ENCODE data around the gene RNF13.

Gene RNF13

GRCh38 chr3:149844091-149844490, 31.1 kb downstream of the RNF13 start:
- no peak for TF ChIP-seq ZBTB7A (IDR thresholded peaks at IDR 0.05; ENCODE audit: low read depth)
- TF ChIP-seq, protein P1, sequence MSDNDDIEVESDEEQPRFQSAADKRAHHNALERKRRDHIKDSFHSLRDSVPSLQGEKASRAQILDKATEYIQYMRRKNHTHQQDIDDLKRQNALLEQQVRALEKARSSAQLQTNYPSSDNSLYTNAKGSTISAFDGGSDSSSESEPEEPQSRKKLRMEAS (IDR thresholded peaks at IDR 0.05) = no peak
- TF ChIP-seq YY1 (IDR thresholded peaks at IDR 0.05; ENCODE audit: low read depth) = no peak
- TF ChIP-seq CREB1 (IDR thresholded peaks at IDR 0.05; ENCODE audit: low read depth) = no peak
- no peak for TF ChIP-seq FOXM1 (IDR thresholded peaks at IDR 0.05; ENCODE audit: borderline replicate concordance, low read depth)
- no peak for TF ChIP-seq TEAD4 (IDR thresholded peaks at IDR 0.05)

DNA sequence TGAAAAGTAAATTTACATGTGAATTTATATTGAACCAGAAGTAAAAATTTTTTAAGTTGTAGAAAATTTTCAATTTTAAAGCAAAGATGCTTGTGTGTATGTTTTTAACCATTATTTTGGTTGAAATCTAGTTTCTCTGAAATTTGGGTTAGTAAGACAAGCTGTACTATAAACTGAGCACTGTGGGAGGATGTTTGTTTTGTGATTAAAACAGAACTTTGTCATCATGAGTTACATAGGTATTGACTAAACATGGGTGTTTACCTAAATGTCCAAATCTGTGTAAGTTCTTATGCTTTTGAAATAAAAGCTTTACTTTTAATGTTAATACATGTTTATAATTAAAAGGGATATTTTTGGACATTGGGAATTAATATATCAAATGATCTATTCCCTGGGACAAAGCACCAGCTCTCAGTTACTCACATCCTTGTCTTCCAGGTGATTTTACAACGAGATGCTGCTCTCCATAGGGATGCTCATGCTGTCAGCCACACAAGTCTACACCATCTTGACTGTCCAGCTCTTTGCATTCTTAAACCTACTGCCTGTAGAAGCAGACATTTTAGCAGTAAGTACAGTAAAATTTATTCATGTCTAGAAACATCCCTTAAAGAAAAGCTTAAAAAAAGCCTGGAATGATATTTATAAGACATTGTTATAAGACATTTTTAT, 32.7 kb downstream of the RNF13 start:
- TF ChIP-seq, protein P2, sequence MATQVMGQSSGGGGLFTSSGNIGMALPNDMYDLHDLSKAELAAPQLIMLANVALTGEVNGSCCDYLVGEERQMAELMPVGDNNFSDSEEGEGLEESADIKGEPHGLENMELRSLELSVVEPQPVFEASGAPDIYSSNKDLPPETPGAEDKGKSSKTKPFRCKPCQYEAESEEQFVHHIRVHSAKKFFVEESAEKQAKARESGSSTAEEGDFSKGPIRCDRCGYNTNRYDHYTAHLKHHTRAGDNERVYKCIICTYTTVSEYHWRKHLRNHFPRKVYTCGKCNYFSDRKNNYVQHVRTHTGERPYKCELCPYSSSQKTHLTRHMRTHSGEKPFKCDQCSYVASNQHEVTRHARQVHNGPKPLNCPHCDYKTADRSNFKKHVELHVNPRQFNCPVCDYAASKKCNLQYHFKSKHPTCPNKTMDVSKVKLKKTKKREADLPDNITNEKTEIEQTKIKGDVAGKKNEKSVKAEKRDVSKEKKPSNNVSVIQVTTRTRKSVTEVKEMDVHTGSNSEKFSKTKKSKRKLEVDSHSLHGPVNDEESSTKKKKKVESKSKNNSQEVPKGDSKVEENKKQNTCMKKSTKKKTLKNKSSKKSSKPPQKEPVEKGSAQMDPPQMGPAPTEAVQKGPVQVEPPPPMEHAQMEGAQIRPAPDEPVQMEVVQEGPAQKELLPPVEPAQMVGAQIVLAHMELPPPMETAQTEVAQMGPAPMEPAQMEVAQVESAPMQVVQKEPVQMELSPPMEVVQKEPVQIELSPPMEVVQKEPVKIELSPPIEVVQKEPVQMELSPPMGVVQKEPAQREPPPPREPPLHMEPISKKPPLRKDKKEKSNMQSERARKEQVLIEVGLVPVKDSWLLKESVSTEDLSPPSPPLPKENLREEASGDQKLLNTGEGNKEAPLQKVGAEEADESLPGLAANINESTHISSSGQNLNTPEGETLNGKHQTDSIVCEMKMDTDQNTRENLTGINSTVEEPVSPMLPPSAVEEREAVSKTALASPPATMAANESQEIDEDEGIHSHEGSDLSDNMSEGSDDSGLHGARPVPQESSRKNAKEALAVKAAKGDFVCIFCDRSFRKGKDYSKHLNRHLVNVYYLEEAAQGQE (IDR thresholded peaks at IDR 0.05; ENCODE audit: low read depth) = no peak
- TF ChIP-seq ZBTB7A (IDR thresholded peaks at IDR 0.05; ENCODE audit: low read depth) (no peak), NFIC (IDR thresholded peaks at IDR 0.05) (no peak), TEAD4 (IDR thresholded peaks at IDR 0.05) (no peak), CREB1 (IDR thresholded peaks at IDR 0.05; ENCODE audit: low read depth) (no peak), FOXM1 (IDR thresholded peaks at IDR 0.05; ENCODE audit: borderline replicate concordance, low read depth) (no peak), YY1 (IDR thresholded peaks at IDR 0.05; ENCODE audit: low read depth) (no peak), TAF1 (IDR thresholded peaks at IDR 0.05; ENCODE audit: low read depth) (no peak), EP300 (IDR thresholded peaks at IDR 0.05; ENCODE audit: borderline replicate concordance) (no peak), USF1 (IDR thresholded peaks at IDR 0.05) (no peak)
- TF ChIP-seq, protein P1 (IDR thresholded peaks at IDR 0.05) = no peak

DNA sequence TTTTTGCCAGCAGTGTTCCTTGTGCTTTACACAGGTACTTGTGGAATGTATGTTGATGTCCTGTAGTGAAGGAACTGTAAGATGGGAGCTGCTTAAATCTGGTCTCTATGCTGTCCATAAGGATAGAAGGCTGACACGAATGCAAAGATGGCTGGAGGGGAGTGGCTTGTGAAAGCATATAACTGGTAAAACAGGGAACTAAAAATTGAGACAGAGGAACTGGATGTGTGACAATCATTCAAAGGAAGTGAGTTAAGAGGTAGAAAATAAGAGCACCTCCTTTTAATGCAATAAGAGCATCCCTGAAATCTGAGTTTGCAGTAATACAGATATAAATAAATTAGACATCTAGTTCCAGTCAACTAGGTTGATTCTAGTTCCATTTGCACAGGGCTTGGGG, 35.2 kb downstream of the RNF13 start:
- no peak for TF ChIP-seq TAF1 (IDR thresholded peaks at IDR 0.05; ENCODE audit: low read depth)
- no peak for TF ChIP-seq ZBTB7A (IDR thresholded peaks at IDR 0.05; ENCODE audit: low read depth)
- no peak for TF ChIP-seq EGR1 (IDR thresholded peaks at IDR 0.05)
- TF ChIP-seq FOXM1 (IDR thresholded peaks at IDR 0.05; ENCODE audit: borderline replicate concordance, low read depth) = no peak
- no peak for TF ChIP-seq CEBPB (IDR thresholded peaks at IDR 0.05)
- TF ChIP-seq TCF12 (IDR thresholded peaks at IDR 0.05; ENCODE audit: low read depth) = no peak
- no peak for TF ChIP-seq NFIC (IDR thresholded peaks at IDR 0.05)
- no peak for TF ChIP-seq TEAD4 (IDR thresholded peaks at IDR 0.05)
- TF ChIP-seq USF1 (IDR thresholded peaks at IDR 0.05) = no peak
- TF ChIP-seq RAD21 (IDR thresholded peaks at IDR 0.05; ENCODE audit: low read depth) = no peak
- TF ChIP-seq, protein P1 (IDR thresholded peaks at IDR 0.05) = no peak
- no peak for TF ChIP-seq YY1 (IDR thresholded peaks at IDR 0.05; ENCODE audit: low read depth)
- TF ChIP-seq, protein P2 (IDR thresholded peaks at IDR 0.05; ENCODE audit: low read depth) = no peak
- no peak for TF ChIP-seq EP300 (IDR thresholded peaks at IDR 0.05; ENCODE audit: borderline replicate concordance)
- TF ChIP-seq CREB1 (IDR thresholded peaks at IDR 0.05; ENCODE audit: low read depth) = no peak

GRCh38 chr3:149848688-149849087, 35.7 kb downstream of the RNF13 start:
- TF ChIP-seq, protein P2 (IDR thresholded peaks at IDR 0.05; ENCODE audit: low read depth) = no peak
- TF ChIP-seq CEBPB (IDR thresholded peaks at IDR 0.05) = no peak
- TF ChIP-seq TCF12 (IDR thresholded peaks at IDR 0.05; ENCODE audit: low read depth) = no peak
- TF ChIP-seq CREB1 (IDR thresholded peaks at IDR 0.05; ENCODE audit: low read depth) = no peak
- TF ChIP-seq NFIC (IDR thresholded peaks at IDR 0.05) = no peak
- TF ChIP-seq FOXM1 (IDR thresholded peaks at IDR 0.05; ENCODE audit: borderline replicate concordance, low read depth) = no peak
- TF ChIP-seq TEAD4 (IDR thresholded peaks at IDR 0.05) = no peak
- no peak for TF ChIP-seq ZBTB7A (IDR thresholded peaks at IDR 0.05; ENCODE audit: low read depth)
- TF ChIP-seq, protein P1 (IDR thresholded peaks at IDR 0.05) = no peak
- no peak for TF ChIP-seq EP300 (IDR thresholded peaks at IDR 0.05; ENCODE audit: borderline replicate concordance)
